Measurements from ENCODE around the gene TMEM38B. TPM values are rescaled to one million over a fixed set of nuclear protein-coding genes. Genes with fewer than 3 reads are reported as not detected.
"Not testable (repeated sequence)": the region's sequence is repeated elsewhere in the genome, so short reads cannot be mapped to it uniquely, and the experiment has no call there.

Gene TMEM38B
- total RNA-seq, 8 experiments from 2014 or later = 2.8 to 20.8 (median 9.7) TPM

- in situ Hi-C loops (cut with MboI; ENCODE audit: low pct_unique_long_range_greater_than_20kb in 2 of 9, low sequenced_read_pairs in 9 of 9, unreplicated experiment in 9 of 9) = loop anchor here in 1 of 9 experiments (25.0 kb wide), 1 partner anchor 100 kb away; no protein-coding TSS in a partner anchor
Observed at GRCh38 chr9:105711867-105712266, 17.5 kb downstream of the TMEM38B start.

GRCh38 chr9:105712297-105712696 is 18.0 kb downstream of the TMEM38B start:
- in situ Hi-C loops (cut with MboI; ENCODE audit: low pct_unique_long_range_greater_than_20kb in 2 of 9, low sequenced_read_pairs in 9 of 9, unreplicated experiment in 9 of 9) = loop anchor here in 1 of 9 experiments (25.0 kb wide), 1 partner anchor 100 kb away; no protein-coding TSS in a partner anchor
- Histone ChIP-seq H3K27ac (no peak overlapping the region), H3K4me1 (replicated peaks in 1 of 2) (no peaks in the 10 kb centered on the region), H3K4me3 (no peak overlapping the region)
- WGBS, 10 experiments = 33 to 100% (median 89%) methylated on average over 1 of the region's 1 CpG; no CpG with 5 or more reads in 1 of the 10 experiments
- ATAC-seq (replicated peaks in 6 of 8) = no peak

More at GRCh38 chr9:105711867-105712266, 17.5 kb downstream of the TMEM38B start:
- 38 to 100% (median 88%) methylated on average over 1 to 6 of the region's 7 CpGs; no CpG with 5 or more reads in 1 of the 10 experiments for WGBS, 10 experiments
- Histone ChIP-seq H3K4me1 (replicated peaks in 1 of 2) (no peaks in the 10 kb centered on the region), H3K27ac (no peak overlapping the region), H3K4me3 (no peak overlapping the region)
- peak in 1 of 8 experiments; percentile 36 for ATAC-seq (replicated peaks in 6 of 8)

GRCh38 chr9:105712773-105713172 is 18.4 kb downstream of the TMEM38B start:
- H3K4me1 ChIP-seq (replicated peaks in 1 of 2) = no peaks in the 10 kb centered on the region
- no peak overlapping the region for H3K27ac ChIP-seq
- in situ Hi-C loops (cut with MboI; ENCODE audit: low pct_unique_long_range_greater_than_20kb in 2 of 9, low sequenced_read_pairs in 9 of 9, unreplicated experiment in 9 of 9) = loop anchor here in 1 of 9 experiments (25.0 kb wide), 1 partner anchor 100 kb away; no protein-coding TSS in a partner anchor
- 80% methylated on average over 1 of the region's 6 CpGs; no CpG with 5 or more reads in 9 of the 10 experiments for WGBS, 10 experiments
- no peak overlapping the region for H3K4me3 ChIP-seq
- no peak for ATAC-seq (replicated peaks in 6 of 8)

GRCh38 chr9:105713260-105714019 is 19.1 kb downstream of the TMEM38B start:
- Histone ChIP-seq H3K27ac (no peak overlapping the region), H3K4me3 (no peak overlapping the region), H3K4me1 (replicated peaks in 1 of 2) (no peaks in the 10 kb centered on the region)
- peak in 3 of 8 experiments; percentile 49 to 85 (median 73) for ATAC-seq (replicated peaks in 6 of 8)
- in situ Hi-C loops (cut with MboI; ENCODE audit: low pct_unique_long_range_greater_than_20kb in 2 of 9, low sequenced_read_pairs in 9 of 9, unreplicated experiment in 9 of 9) = loop anchor here in 1 of 9 experiments (25.0 kb wide), 1 partner anchor 101 kb away; no protein-coding TSS in a partner anchor
- 91 to 100% (median 100%) methylated on average over 1 to 4 of the region's 11 CpGs; no CpG with 5 or more reads in 5 of the 10 experiments for WGBS, 10 experiments

GRCh38 chr9:105714020-105714331 is 19.6 kb downstream of the TMEM38B start:
- in situ Hi-C loops (cut with MboI; ENCODE audit: low pct_unique_long_range_greater_than_20kb in 2 of 9, low sequenced_read_pairs in 9 of 9, unreplicated experiment in 9 of 9) = loop anchor here in 1 of 9 experiments (25.0 kb wide), 1 partner anchor 102 kb away; no protein-coding TSS in a partner anchor
- 80 to 100% (median 100%) methylated on average over 1 of the region's 2 CpGs; no CpG with 5 or more reads in 7 of the 10 experiments for WGBS, 10 experiments
- ATAC-seq (replicated peaks in 6 of 8) = no peak

GRCh38 chr9:105716146-105716545 is 21.8 kb downstream of the TMEM38B start:
- Histone ChIP-seq H3K4me3 (no peak overlapping the region), H3K27ac (no peak overlapping the region), H3K4me1 (replicated peaks in 1 of 2) (no peaks in the 10 kb centered on the region)
- 83 to 100% (median 100%) methylated on average over 1 of the region's 1 CpG; no CpG with 5 or more reads in 6 of the 10 experiments for WGBS, 10 experiments
- no peak for ATAC-seq (replicated peaks in 6 of 8)
- in situ Hi-C loops (cut with MboI; ENCODE audit: low pct_unique_long_range_greater_than_20kb in 2 of 9, low sequenced_read_pairs in 9 of 9, unreplicated experiment in 9 of 9) = loop anchor here in 1 of 9 experiments (25.0 kb wide), 1 partner anchor 104 kb away; no protein-coding TSS in a partner anchor

More at GRCh38 chr9:105714020-105714331, 19.6 kb downstream of the TMEM38B start:
- no peaks in the 10 kb centered on the region for H3K4me1 ChIP-seq (replicated peaks in 1 of 2)
- no peak overlapping the region for H3K27ac ChIP-seq
- no peak overlapping the region for H3K4me3 ChIP-seq

- no peak overlapping the region for H3K27ac ChIP-seq
- no peak overlapping the region for H3K4me3 ChIP-seq
- in situ Hi-C loops (cut with MboI; ENCODE audit: low pct_unique_long_range_greater_than_20kb in 2 of 9, low sequenced_read_pairs in 9 of 9, unreplicated experiment in 9 of 9) = loop anchor here in 1 of 9 experiments (25.0 kb wide), 1 partner anchor 110 kb away; no protein-coding TSS in a partner anchor
- ATAC-seq (replicated peaks in 6 of 8) = no peak
- H3K4me1 ChIP-seq (replicated peaks in 1 of 2) = no peaks in the 10 kb centered on the region
- WGBS, 10 experiments = 88 to 100% (median 97%) methylated on average over 1 to 3 of the region's 3 CpGs
Observed at GRCh38 chr9:105722099-105722498, 27.8 kb downstream of the TMEM38B start.

GRCh38 chr9:105725370-105725769 is 31.0 kb downstream of the TMEM38B start:
- ATAC-seq (replicated peaks in 6 of 8) = no peak
- Histone ChIP-seq H3K27ac (no peak overlapping the region), H3K4me1 (replicated peaks in 1 of 2) (no peaks in the 10 kb centered on the region), H3K4me3 (no peak overlapping the region)
- 17 to 100% (median 88%) methylated on average over 1 to 2 of the region's 2 CpGs; no CpG with 5 or more reads in 4 of the 10 experiments for WGBS, 10 experiments
- in situ Hi-C loops (cut with MboI; ENCODE audit: low pct_unique_long_range_greater_than_20kb in 2 of 9, low sequenced_read_pairs in 9 of 9, unreplicated experiment in 9 of 9) = loop anchor here in 1 of 9 experiments (25.0 kb wide), 1 partner anchor 88 kb away; no protein-coding TSS in a partner anchor

- not testable (repeated sequence) for ATAC-seq (replicated peaks in 6 of 8); H3K4me3 ChIP-seq; H3K4me1 ChIP-seq (replicated peaks in 1 of 2); H3K27ac ChIP-seq
- in situ Hi-C loops (cut with MboI; ENCODE audit: low pct_unique_long_range_greater_than_20kb in 2 of 9, low sequenced_read_pairs in 9 of 9, unreplicated experiment in 9 of 9) = loop anchor here in 1 of 9 experiments (25.0 kb wide), 1 partner anchor 91 kb away; no protein-coding TSS in a partner anchor
- 80 to 100% (median 95%) methylated on average over 1 to 3 of the region's 5 CpGs; no CpG with 5 or more reads in 6 of the 10 experiments for WGBS, 10 experiments
Observed at GRCh38 chr9:105728230-105728629, 33.9 kb downstream of the TMEM38B start.

- not testable (repeated sequence) for ATAC-seq (replicated peaks in 6 of 8); H3K4me3 ChIP-seq; H3K27ac ChIP-seq; H3K4me1 ChIP-seq (replicated peaks in 1 of 2)
- 100% methylated on average over 1 of the region's 2 CpGs; no CpG with 5 or more reads in 6 of the 10 experiments for WGBS, 10 experiments
- in situ Hi-C loops (cut with MboI; ENCODE audit: low pct_unique_long_range_greater_than_20kb in 2 of 9, low sequenced_read_pairs in 9 of 9, unreplicated experiment in 9 of 9) = loop anchor here in 1 of 9 experiments (25.0 kb wide), 1 partner anchor 94 kb away; no protein-coding TSS in a partner anchor
Observed at GRCh38 chr9:105731420-105731819, 37.1 kb downstream of the TMEM38B start.

GRCh38 chr9:105735366-105735765 is 41.0 kb downstream of the TMEM38B start:
- ATAC-seq (replicated peaks in 6 of 8) = no peak
- H3K4me1 ChIP-seq (replicated peaks in 1 of 2) = no peaks in the 10 kb centered on the region
- H3K4me3 ChIP-seq = no peak overlapping the region
- in situ Hi-C loops (cut with MboI; ENCODE audit: low pct_unique_long_range_greater_than_20kb in 2 of 9, low sequenced_read_pairs in 9 of 9, unreplicated experiment in 9 of 9) = loop anchor here in 1 of 9 experiments (25.0 kb wide), 1 partner anchor 98 kb away; no protein-coding TSS in a partner anchor
- no peak overlapping the region for H3K27ac ChIP-seq

- WGBS, 10 experiments = 70 to 100% (median 100%) methylated on average over 1 to 4 of the region's 4 CpGs; no CpG with 5 or more reads in 5 of the 10 experiments
- ATAC-seq (replicated peaks in 6 of 8) = no peak
- Histone ChIP-seq H3K4me1 (replicated peaks in 1 of 2) (no peaks in the 10 kb centered on the region), H3K27ac (no peak overlapping the region), H3K4me3 (no peak overlapping the region)
- in situ Hi-C loops (cut with MboI; ENCODE audit: low pct_unique_long_range_greater_than_20kb in 2 of 9, low sequenced_read_pairs in 9 of 9, unreplicated experiment in 9 of 9) = loop anchor here in 1 of 9 experiments (25.0 kb wide), 1 partner anchor 100 kb away; no protein-coding TSS in a partner anchor
Observed at GRCh38 chr9:105737205-105737604, 42.9 kb downstream of the TMEM38B start.

GRCh38 chr9:105742088-105742487 is 47.7 kb downstream of the TMEM38B start:
- no peak overlapping the region for H3K27ac ChIP-seq
- no peaks in the 10 kb centered on the region for H3K4me1 ChIP-seq (replicated peaks in 1 of 2)
- no peak overlapping the region for H3K4me3 ChIP-seq
- ATAC-seq (replicated peaks in 6 of 8) = no peak
- in situ Hi-C loops (cut with MboI; ENCODE audit: low pct_unique_long_range_greater_than_20kb in 2 of 9, low sequenced_read_pairs in 9 of 9, unreplicated experiment in 9 of 9) = loop anchor here in 1 of 9 experiments (25.0 kb wide), 1 partner anchor 105 kb away; no protein-coding TSS in a partner anchor
